GM18951 (cell line): ENCODE measurements around the gene AMPD1.

Source experiments
- POLR2A ChIP-seq: IDR thresholded peaks from 4 replicates; pipeline ENCODE4 v1.6.1; 2011; ENCODE audit warnings: mild to moderate bottlenecking; ENCODE audit not compliant: insufficient read length, insufficient read depth; ENCODE audit errors: extremely low read depth
- in situ Hi-C: fragments of 300-500 bp; cut with MboI; formaldehyde crosslinking; loops from one replicate; pipeline ENCODE4 v1.12.0; 2022; ENCODE audit warnings: low sequenced_read_pairs, mixed read lengths, inconsistent platforms; ENCODE audit not compliant: unreplicated experiment

Gene AMPD1

GRCh38 chr1:114695430-114696058 lies at the start of gene AMPD1:
TSS of gene AMPD1 (minus strand) at chr1:114695546. CDS start at chr1:114695471, 75 bp downstream.
- TF ChIP-seq POLR2A: no peak
- in situ Hi-C loops: no loop called here

- in situ Hi-C loops: no loop called here
- no peak for TF ChIP-seq POLR2A
Measured at GRCh38 chr1:114741963-114742746, 46.8 kb upstream of the AMPD1 start.

- in situ Hi-C loops: no loop called here
- TF ChIP-seq POLR2A: no peak
Measured at GRCh38 chr1:114740331-114740730, 45.0 kb upstream of the AMPD1 start.

GRCh38 chr1:114737314-114737849 lies 42.0 kb upstream of the AMPD1 start:
- in situ Hi-C loops: no loop called here

GRCh38 chr1:114735479-114735878 lies 40.1 kb upstream of the AMPD1 start:
- TF ChIP-seq POLR2A: no peak
- in situ Hi-C loops: no loop called here

More at GRCh38 chr1:114737314-114737849, 42.0 kb upstream of the AMPD1 start:
- TF ChIP-seq POLR2A: no peak

- in situ Hi-C loops: no loop called here
Measured at GRCh38 chr1:114729782-114730181, 34.4 kb upstream of the AMPD1 start.

GRCh38 chr1:114728553-114728952 lies 33.2 kb upstream of the AMPD1 start:
- in situ Hi-C loops: no loop called here

More at GRCh38 chr1:114729782-114730181, 34.4 kb upstream of the AMPD1 start:
- no peak for TF ChIP-seq POLR2A

GRCh38 chr1:114725230-114725629 lies 29.9 kb upstream of the AMPD1 start:
- in situ Hi-C loops: no loop called here
- TF ChIP-seq POLR2A: no peak

More at GRCh38 chr1:114728553-114728952, 33.2 kb upstream of the AMPD1 start:
- TF ChIP-seq POLR2A: no peak

- in situ Hi-C loops: no loop called here
- no peak for TF ChIP-seq POLR2A
Measured at GRCh38 chr1:114723915-114724314, 28.6 kb upstream of the AMPD1 start.

- no peak for TF ChIP-seq POLR2A
- in situ Hi-C loops: no loop called here
Measured at GRCh38 chr1:114723457-114723856, 28.1 kb upstream of the AMPD1 start.

GRCh38 chr1:114720492-114720891 lies 25.1 kb upstream of the AMPD1 start:
- TF ChIP-seq POLR2A: no peak
- in situ Hi-C loops: no loop called here

- in situ Hi-C loops: no loop called here
- TF ChIP-seq POLR2A: no peak
Measured at GRCh38 chr1:114719424-114719787, 24.1 kb upstream of the AMPD1 start.

GRCh38 chr1:114718661-114719423 lies 23.5 kb upstream of the AMPD1 start:
- TF ChIP-seq POLR2A: no peak
- in situ Hi-C loops: no loop called here
